Esophagus squamous epithelium (tissue), 4 donors: ENCODE measurements around the gene PJVK.

Experiments used
- POLR2A ChIP-seq, 4 donors: fragments of 450-650 bp; IDR thresholded peaks; one replicate each; pipeline ENCODE4 v1.6.1; 2017; ENCODE audit warnings: antibody characterized with exemption in 4 of 4, mild to moderate bottlenecking in 4 of 4, moderate library complexity in 3 of 4
- TF ChIP-seq, protein P1 (sequence below), 6 experiments: fragments of 450-650 bp in 4 of 6; fragments of 200-600 bp in 2 of 6; sonication (generic) in 2 of 6; IDR thresholded peaks; one replicate each; pipeline ENCODE4 v1.5.1; 2016 to 2019; ENCODE audit warnings: antibody characterized with exemption in 6 of 6, mild to moderate bottlenecking in 4 of 6, moderate library complexity in 4 of 6

DNA sequence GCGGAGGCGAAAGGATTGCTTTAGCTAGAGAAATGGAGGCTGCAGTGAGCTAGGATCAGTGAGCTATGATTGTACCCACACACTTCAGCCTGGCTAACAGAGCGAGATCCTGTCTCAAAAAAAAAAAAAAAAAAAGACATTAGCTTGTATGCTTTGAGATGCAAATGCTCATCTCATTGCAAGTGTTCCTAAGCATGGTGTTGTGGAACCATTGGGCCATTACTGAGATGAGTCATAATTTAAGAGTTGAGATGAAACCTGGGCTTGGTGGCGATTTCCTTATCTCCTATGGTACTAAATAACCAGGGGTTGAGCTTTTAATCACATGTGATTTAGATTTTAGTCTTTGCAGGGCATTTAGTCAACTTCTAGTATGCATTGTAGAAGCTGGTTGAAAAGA is 31.3 kb downstream of the PJVK start:
- TF ChIP-seq, protein P1, sequence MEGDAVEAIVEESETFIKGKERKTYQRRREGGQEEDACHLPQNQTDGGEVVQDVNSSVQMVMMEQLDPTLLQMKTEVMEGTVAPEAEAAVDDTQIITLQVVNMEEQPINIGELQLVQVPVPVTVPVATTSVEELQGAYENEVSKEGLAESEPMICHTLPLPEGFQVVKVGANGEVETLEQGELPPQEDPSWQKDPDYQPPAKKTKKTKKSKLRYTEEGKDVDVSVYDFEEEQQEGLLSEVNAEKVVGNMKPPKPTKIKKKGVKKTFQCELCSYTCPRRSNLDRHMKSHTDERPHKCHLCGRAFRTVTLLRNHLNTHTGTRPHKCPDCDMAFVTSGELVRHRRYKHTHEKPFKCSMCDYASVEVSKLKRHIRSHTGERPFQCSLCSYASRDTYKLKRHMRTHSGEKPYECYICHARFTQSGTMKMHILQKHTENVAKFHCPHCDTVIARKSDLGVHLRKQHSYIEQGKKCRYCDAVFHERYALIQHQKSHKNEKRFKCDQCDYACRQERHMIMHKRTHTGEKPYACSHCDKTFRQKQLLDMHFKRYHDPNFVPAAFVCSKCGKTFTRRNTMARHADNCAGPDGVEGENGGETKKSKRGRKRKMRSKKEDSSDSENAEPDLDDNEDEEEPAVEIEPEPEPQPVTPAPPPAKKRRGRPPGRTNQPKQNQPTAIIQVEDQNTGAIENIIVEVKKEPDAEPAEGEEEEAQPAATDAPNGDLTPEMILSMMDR (IDR thresholded peaks at IDR 0.05), result no peak
- no peak for TF ChIP-seq POLR2A (IDR thresholded peaks at IDR 0.05)
